ENCODE measurements around the gene CFAP54.
"Not testable (repeated sequence)": the region's sequence is repeated elsewhere in the genome, so short reads cannot be mapped to it uniquely, and the experiment has no call there.

Gene CFAP54

DNA sequence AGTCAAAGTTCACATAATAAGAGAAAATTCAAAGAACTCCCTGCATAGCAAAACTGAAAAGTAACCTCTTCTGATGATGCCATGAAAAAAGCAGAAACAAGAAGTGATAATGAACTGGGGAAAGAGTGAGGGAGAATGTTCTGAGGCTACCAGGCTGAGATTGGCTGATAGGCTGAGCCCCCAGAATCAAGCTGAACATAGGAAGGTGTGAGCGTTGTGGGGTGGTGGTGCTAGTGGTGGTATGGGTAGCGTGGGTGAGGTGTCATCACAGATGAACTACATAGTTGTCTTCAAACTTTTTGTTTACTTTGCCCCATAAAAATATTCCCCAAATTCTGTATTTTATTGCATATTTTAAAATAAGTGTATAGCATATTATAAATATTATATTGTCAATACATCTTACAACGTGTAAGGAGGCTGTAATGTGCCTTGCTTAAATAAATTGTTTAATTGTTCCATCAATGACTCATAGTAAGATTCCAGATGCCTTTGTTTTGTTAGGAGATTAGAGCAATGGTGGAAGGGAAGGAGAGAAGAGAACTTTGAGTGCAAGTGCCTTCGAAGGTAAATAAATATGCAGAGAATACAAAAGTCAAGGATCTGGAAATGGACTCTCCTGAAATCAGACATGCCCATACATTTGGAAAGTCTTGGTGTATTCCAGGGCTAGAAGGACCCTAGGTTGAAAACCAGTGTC, 15.8 kb upstream of the CFAP54 start:
- no peak for DNase-seq (ENCODE audit: low spot score)

DNA sequence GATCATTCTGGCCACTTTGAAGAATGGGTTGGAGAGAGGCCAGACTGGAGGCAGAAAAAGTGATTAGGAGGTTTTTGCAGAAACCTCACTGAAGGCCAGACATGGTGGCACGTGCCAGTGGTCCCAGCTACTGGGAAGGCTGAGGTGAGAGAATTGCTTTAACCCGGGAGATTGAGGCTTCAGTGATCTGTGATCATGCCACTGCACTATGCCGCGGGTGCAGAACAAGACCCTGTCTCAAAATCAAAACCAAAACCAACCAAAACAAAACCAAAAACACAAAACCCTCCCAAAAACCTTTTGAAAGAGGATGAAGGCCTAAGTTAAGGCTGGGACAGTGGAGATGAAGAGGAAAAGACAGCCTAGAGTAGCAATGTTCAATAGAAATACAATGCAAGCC, 15.2 kb upstream of the CFAP54 start:
- no peak for DNase-seq (ENCODE audit: low spot score)

DNA sequence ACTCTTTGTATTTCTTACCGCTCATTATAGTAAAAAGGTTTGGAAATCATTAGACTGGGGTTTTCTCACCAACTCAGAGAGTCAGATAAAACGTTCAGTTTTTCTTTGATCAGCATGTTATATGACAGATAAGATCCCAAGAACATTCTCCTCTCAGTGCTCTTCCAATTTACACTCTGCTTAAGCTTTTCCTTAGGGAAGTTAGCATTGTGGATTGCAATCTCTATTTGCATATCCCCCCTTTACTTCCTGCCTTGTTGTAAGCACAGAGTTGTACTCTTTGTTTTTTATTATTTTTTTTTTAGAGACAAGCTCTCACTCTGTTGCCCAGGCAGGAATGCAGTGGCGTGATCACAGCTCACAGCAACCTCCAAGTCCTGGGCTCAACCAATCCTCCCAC, 11.4 kb upstream of the CFAP54 start:
- no peak for DNase-seq (ENCODE audit: low spot score)

DNA sequence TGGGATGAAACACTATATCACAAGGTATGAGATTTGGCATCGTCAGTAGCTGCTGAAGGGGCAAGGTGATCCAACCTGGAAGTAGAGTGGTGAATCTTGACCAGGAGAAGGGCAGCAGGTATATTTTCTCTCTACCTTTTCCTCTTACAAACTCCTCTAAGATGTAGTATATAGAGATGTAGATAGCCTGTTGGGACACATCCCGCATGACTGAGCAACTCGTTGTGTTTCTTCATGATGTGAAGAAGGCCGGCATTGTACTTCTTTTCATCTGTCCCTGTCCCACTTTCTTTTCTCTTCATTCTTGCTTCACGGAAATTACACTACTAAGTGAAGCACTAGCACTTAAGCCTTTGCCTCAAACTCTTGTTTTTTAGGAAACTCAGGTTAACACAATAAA, 7.3 kb upstream of the CFAP54 start:
- no peak for DNase-seq (ENCODE audit: low spot score)

DNA sequence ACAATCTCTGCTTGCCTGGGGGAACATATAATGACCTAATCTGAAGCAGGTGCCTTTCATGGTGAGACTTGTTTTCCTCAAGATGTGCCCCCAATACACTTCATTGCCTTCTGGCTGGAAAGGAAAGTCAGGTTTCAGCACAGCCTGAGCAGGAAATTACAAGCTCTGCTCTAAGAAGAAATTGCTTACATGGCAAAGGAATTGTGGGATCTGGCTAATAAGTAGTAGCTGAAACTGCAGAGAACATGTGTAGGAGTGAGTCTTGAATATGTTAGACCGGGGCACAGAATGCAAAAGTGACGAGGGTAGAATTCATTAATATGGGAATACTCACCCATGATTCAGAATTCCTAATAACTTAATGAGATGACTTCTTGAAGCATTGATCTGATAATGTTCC, 6.3 kb upstream of the CFAP54 start:
- no peak for DNase-seq (ENCODE audit: low spot score)

DNA sequence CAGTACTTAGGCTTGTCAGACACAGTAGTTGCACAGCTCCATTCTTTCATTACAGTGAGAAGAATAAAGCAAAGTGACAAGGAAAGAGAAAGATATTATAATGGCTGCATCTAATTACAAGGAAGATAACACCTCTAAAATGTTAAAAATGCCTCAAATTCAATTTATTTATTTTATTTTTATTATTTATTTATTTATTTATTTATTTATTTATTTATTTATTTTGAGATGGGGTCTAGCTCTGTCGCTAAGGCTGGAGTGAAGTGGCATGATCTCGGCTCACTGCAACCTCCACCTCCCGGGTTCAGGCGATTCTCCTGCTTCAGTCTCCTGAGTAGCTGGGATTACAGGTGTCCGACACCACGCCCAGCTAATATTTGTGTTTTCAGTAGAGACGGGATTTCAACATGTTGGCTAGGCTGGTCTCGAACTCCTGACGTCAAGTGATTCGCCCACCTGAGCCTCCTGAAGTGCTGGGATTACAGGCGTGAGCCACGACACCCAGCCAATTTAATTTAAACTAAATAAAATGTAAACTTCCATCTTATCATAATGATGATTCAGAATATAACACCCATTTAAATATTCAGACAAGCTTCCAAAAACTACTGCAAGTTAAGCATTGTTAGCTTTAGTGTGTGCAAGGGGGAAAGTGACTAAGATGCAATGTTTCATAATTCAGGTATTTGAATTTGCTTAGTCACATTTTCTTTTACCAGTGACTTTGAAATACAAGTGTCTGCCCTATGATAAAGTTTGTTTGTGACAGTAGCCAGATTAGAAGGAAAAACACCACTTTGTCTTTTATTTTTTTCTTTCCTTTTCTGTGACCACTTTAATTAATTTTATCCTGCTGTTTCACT, 2.4 kb upstream of the CFAP54 start:
- peak; percentile 51 for DNase-seq (ENCODE audit: low spot score)

DNA sequence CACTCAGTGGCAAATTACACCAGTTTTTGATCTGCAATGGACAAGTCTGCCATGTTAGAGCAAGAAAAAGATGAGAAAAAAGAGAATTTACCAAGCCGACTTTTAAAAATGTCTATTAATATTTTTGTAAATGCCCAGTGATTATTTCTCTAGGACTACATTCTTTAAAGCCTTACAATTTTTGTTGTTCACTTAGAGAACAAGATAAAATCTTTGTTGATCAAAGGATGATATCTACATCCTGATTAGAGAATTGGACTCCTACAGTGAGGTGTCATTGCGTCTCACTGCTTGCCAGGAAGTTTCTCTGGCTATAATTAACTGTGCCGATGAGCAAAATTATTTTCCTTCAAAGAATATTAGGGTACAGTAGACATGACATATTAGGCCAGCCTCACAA, 1.7 kb upstream of the CFAP54 start:
- no peak for DNase-seq (ENCODE audit: low spot score)

DNA sequence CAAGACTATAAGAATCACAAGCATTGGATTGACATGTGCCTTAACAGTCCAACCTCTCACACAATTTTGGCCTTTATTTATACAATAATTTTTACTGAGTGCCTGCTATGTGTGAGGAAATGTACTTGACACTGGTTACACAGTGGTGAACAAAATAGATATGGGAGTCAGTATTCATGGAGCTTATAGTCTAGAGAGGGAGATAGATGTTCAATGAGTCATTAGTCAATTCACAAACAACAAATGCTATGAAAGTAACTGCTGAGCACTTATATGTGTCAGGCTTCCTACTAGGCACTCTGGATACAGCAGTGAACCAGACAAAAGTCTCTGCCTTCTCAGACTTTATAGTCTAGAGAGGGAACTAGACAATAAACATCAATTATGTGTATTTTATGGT, 3.7 kb downstream of the CFAP54 start:
- peak; percentile 24 for DNase-seq (ENCODE audit: low spot score)

DNA sequence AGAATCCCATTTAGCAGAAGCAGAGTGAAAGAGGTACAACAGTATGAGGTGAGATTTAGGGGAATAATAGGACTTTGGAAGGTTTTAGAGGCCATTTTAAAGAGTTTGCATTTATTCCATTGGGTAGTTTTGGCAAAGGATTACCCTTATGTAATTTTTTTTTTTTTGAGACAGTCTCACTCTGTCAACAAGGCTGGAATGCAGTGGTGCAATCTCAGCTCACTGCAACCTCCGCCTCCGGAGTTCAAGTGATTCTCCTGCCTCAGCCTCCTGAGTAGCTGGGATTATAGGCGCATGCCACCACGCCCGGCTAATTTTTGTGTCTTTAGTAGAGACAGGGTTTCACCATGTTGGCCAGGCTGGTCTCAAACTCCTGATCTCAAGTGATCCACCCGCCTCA, 4.8 kb downstream of the CFAP54 start:
- not testable (repeated sequence) for DNase-seq (ENCODE audit: low spot score)

DNA sequence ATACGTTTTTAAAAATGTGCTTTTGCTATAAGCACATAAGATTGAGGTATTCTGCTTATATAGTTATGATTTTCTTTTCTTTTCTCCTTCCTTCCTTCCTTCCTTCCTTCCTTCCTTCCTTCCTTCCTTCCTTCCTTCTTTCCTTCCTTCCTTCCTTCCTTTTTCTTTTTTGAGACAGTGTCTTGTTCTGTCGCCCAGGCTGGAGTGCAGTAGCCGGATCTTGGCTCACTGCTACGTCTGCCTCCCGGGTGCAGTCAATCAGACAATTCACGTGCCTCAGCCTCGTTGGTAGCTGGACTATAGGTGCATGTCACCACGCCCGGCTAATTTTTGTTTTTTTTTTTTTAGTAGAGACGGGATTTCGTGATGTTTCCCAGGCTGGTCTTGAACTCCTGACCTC, 5.8 kb downstream of the CFAP54 start:
- DNase-seq (ENCODE audit: low spot score), result no peak

DNA sequence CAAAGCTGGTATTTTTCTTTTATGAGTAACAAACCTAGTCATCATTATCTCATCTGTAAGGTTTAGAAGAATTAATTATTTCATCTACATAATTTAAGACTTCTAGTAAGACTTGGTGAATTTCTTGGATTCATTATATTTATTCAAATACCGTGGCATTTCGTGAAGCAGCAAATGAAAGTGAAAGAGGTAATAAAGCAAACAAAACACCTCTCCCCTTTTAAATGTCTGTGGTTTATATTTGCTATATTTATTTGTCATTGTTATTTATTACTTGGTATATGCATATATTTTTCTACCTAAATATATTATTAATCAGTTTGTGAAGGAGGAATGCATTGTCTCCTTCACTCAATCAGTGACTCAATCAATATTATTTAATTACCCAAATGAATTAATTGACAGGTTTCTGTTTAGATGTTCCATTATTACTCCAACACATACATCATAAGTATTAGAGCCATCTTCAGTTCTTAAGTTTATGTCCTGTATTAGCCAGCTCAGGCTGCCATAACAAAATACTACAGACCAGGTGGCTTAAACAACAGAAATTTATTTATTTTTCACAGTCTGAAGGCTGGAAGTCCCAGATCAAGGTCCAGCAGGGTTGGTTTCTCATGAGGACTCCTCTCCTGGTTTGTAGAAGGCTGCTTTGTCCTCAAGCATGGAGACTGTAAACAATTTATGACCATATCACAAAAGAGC, 6.6 kb downstream of the CFAP54 start:
- no peak for DNase-seq (ENCODE audit: low spot score)

DNA sequence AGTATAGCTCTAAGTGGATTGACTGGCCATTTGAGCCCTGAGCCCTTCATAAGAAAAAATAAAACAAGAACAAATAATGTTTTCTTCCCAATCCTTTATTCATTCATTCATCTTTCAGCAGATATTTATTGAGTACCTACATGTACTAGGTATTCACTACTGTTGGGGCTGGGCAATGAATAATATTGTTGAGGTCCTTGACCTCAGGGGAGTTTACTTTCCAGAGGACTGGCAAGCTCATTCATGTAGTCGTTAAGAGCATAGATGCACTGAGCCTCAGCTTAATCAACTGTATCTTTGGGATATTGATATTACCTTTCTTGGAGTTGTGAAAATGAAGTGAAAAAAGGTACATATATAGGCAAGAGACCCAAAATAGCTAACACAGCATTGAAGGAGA, 7.6 kb downstream of the CFAP54 start:
- no peak for DNase-seq (ENCODE audit: low spot score)

DNA sequence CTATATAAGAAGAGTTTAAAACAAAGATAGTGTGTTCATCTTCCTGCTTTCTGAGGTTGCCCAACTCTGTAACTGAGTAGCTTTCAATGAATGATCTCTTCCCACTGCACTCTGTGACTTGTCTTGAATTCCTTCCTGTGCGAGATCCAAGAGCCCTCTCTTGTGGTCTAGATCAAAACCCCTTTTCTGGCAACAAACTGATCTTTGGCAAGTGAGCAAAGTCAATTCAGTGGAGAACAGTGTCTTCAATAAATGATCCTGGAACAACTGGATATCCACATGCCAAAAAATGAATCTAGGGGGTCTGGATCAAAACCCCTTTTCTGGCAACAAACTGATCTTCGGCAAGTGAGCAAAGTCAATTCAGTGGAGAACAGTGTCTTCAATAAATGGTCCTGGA, 8.5 kb downstream of the CFAP54 start:
- no peak for DNase-seq (ENCODE audit: low spot score)

DNA sequence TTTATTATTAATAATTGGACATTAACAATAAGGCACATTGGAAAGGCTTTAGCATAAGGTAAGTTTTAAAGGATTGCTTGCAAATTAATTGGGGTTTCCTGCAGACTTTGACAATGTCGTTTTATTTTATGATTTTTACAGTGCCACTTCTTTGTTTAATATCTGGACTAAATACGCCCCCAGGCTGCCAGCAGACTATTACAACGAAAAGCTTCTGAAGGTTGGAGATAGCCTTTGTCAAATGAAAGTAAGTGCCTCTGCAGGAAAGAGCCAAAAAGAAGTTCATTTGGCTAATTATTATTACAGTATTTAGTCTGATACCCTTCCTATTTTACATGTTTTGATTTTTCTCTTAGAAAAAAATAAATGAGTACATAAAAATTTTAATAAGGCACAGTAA, 11.3 kb downstream of the CFAP54 start:
- DNase-seq (ENCODE audit: low spot score), result no peak

DNA sequence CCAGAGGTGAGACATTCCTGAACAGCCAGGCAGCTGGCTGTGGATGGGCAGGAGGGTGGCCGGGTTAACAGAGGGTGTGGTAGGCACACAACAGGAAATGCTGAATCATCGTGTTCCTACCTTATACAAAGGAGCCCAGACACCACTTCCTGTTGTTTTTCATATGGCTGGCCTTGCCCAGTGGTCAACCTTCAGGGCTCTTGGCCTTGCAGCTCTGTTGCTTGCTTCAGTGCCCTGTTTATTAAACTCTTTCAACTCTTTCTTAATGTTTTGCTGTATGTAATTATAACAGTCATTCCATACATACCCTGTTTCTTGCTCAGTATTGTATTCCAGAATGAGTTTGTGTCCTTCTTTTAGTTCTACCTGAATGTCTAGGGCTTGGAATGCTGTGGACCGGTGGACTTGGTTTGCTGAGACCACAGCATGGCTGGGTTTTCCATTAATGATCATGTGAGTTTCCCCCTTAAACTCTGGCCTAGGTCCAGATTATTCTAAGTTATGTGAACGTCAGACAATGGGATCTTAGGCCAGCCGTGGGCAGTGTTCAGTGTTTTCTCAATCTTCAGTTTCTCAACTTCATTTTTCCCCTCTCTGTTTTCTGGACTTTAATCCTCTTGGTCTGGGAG, 11.9 kb downstream of the CFAP54 start:
- DNase-seq (ENCODE audit: low spot score), result no peak

DNA sequence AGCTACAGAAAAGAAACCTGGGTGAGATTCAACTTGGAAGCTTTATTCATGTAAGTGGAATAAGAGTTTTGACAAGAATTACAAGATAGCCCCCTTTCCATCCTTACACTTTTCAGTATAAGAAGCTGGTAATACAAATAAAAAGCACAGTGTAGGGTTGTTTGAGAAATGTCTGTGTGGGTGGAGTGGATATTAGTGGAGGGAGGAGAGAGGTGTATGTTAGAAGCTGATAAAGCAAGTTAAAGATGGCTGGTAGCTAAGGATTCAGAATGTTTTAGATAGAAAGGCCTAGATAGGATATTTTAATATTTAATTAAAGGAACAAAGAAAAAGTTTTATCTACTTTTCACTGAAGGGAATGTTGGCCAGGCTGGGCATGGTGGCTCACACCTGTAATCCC, 12.5 kb downstream of the CFAP54 start:
- DNase-seq (ENCODE audit: low spot score), result no peak

DNA sequence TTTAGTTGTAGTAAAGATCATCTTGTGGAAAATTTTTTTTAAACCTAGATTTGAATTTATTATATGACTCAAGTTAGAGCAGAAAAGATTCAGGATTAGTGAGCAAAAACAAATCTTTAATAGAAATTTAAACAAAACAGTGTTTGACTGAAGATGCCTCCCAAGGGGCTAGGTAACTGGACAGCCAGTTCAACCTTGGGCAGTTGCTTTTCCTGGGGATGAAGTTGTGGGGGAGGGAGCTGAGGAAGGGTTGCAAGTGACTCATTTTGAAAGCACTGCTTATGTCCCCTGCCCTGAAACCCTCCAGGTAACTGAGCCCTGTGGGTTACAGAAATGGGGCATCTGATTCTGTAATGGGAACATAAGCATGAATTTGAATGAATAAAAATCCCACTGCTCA, 13.1 kb downstream of the CFAP54 start:
- no peak for DNase-seq (ENCODE audit: low spot score)

DNA sequence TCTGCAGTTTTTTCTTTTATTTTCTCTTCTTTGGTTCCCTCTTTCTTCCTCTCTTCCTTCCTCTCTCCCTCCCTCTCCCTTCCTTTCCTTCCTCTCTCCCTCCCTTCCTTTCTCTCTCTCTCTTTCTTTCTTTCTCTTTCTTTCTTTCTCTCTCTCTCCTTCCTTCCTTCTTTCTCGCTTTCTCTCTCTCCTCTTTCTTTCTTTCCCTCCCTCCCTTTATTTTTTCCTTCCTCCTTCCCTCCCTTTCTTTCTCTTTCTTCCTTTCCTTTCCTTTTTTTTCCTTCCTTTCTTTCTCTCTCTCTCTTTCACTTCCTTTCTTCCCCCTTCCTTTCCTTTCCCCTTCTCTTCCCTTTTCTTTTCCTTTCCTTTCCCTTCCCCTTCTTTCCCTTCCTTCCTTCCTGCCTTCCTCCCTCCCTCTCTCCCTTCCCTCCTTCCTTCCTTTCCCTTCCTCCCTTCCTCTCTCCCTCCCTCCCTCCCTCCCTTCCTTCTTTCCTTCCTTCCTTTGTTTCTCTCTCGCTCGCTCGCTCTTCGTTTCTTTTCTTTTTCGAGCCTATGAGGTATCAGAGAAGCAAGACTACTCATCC, 13.7 kb downstream of the CFAP54 start:
- DNase-seq (ENCODE audit: low spot score), result no peak

DNA sequence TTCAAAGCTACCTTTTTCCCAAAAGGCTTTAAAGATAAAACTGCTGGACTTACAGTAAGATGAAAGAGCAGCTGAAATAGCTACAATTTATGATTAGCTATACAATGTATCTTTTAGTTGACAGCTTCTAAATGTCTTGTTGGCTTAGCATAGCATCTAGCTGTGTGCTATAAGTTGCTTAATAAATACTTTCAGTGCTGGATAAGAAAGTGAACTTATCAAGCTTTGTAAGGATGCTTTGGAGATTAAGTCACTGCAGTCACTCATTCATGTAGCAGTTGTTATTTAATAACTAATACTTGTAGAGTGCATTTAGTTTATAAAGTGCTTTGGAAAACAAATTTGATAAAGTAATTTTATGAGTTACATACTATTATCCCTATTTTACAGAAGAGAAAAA, 14.6 kb downstream of the CFAP54 start:
- DNase-seq (ENCODE audit: low spot score), result no peak

DNA sequence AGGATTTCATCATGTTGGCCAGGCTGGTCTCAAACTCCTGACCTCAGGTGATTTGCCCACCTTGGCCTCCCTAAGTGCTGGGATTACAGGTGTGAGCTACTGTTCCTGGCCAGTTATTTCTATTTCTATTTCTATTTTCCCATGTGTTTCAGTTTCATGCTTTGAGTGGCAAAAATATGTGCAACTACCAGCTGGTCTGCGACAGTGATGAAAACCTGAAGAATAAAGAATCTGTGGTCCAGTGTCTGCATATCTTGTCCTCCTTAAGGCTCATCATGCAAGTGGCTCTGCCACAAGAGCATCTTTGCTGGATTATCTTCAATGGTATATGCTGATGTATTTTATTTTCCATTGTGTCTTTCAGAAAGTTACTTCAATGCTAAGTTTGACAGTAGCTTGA, 17.4 kb downstream of the CFAP54 start:
- no peak for DNase-seq (ENCODE audit: low spot score)

DNA sequence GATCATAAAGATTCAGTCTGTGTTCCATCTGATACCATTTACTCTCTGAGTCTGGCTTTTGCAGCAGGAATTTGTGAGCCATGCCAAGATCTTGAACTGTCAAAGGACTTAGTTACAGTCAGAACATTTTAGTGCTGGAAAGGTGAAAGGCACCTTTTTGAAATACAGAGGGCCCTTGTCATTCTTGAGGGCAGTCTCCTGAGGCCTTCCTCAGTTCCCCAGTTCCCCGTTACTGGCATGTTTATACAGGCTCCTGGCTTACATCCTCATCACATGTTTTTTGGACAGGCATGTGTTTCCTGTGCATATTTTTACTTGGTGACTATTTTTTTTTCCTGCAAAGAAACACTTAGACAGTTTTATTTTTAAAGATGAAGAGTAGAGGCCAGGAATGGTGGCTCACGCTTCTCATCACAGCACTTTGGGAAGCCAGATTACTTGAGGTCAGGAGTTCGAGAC, 21.0 kb downstream of the CFAP54 start:
- no peak for DNase-seq (ENCODE audit: low spot score)

DNA sequence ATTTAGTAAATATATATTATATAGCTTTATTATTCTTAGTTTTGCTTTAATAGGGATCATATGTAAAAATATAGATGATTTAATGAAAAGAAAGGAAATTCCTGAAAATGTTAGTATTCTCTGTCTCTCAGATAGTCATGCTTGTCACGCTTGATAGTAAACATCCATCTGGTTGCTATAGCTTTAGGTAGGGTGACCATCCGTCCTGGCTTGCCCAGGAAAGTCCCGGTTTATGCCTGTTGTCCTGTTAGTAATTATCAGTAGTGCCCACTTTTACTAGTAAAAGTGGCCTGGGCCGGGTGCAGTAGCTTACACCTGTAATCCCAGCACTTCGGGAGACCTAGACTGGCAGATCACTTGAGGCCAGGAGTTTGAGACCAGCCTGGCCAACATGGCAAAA, 23.8 kb downstream of the CFAP54 start:
- DNase-seq (ENCODE audit: low spot score), result no peak
